GM12892 (cell line): ENCODE results near the gene TMEM130.

Experiments
- POLR2A ChIP-seq: IDR thresholded peaks from 2 replicates; pipeline ENCODE4 v1.6.1; 2011; ENCODE audit warnings: low read depth, low read length, control low read depth
- POLR2AphosphoS5 ChIP-seq: IDR thresholded peaks from 2 replicates; pipeline ENCODE4 v1.6.1; 2011; ENCODE audit warnings: low read depth, low read length, control low read depth
- TAF1 ChIP-seq: IDR thresholded peaks from 2 replicates; pipeline ENCODE4 v1.6.1; 2011; ENCODE audit warnings: low read depth, mild to moderate bottlenecking, control low read depth, low read length, borderline replicate concordance

- TF ChIP-seq POLR2A (no peak), POLR2AphosphoS5 (no peak), TAF1 (no peak)
Measured at GRCh38 chr7:98805956-98806838, 63.6 kb downstream of the TMEM130 start.
